ENCODE measurements around the gene FIZ1. TPM values are rescaled to one million over a fixed set of nuclear protein-coding genes. Genes with fewer than 3 reads are reported as not detected.

Gene FIZ1
- total RNA-seq, 4 donors from 2014 or later = 5.8 to 12.7 (median 7.9) TPM

- Histone ChIP-seq H3K4me1 (peaks cover 2 to 34% (median 4%) of the 10 kb centered on the region in 3 donors), H3K4me3 (no peak overlapping the region), H3K27me3 (no peaks in the 10 kb centered on the region), H3K27ac (no peak overlapping the region), H3K36me3 (peaks cover 11 to 63% (median 26%) of the 10 kb centered on the region in 3 donors), H3K9me3 (no peaks in the 10 kb centered on the region)
- no peak for TF ChIP-seq POLR2A (IDR thresholded peaks at IDR 0.05)
- no peak for TF ChIP-seq CTCF (IDR thresholded peaks at IDR 0.05)
- intact Hi-C loops (cut with DNase I) = loop anchor here (5.0 kb wide), 1 partner anchor 98 kb away; no protein-coding TSS in a partner anchor
- DNase-seq = no peak
- WGBS, 2 donors = 95 to 100% methylated on average over 1 to 24 of the region's 98 CpGs
Measured at GRCh38 chr19:55614711-55615542, 15.6 kb upstream of the FIZ1 start.

GRCh38 chr19:55613930-55614710, 14.8 kb upstream of the FIZ1 start:
- H3K27me3 ChIP-seq = no peaks in the 10 kb centered on the region
- DNase-seq = no peak
- H3K27ac ChIP-seq = no peak overlapping the region
- no peaks in the 10 kb centered on the region for H3K9me3 ChIP-seq
- peaks cover 0 to 30% (median 4%) of the 10 kb centered on the region in 3 donors for H3K4me1 ChIP-seq
- no peak for TF ChIP-seq CTCF (IDR thresholded peaks at IDR 0.05)
- no peak for TF ChIP-seq POLR2A (IDR thresholded peaks at IDR 0.05)
- peaks cover 11 to 71% (median 26%) of the 10 kb centered on the region in 3 donors for H3K36me3 ChIP-seq
- 96 to 97% methylated on average over 13 to 28 of the region's 75 CpGs for WGBS, 2 donors
- intact Hi-C loops (cut with DNase I) = loop anchor here (5.0 kb wide), 1 partner anchor 97 kb away; no protein-coding TSS in a partner anchor
- H3K4me3 ChIP-seq = no peak overlapping the region

DNA sequence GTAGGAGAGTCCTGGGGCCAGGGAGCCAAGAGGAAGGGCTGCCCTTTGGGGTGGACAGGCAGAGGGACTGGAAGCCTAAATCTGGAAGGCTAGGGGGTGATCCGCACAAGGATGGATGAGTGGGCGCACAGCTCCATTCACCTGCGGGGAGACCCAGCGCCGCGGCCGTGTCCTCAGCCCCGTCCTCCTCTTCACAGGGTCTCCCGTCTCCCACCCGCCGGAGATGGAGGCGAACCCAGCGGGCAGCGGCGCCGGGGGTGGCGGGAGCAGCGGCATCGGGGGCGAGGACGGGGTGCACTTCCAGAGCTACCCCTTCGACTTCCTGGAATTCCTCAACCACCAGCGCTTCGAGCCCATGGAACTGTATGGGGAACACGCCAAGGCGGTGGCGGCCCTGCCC, 14.1 kb upstream of the FIZ1 start:
- Histone ChIP-seq H3K4me3 (no peak overlapping the region), H3K36me3 (peaks cover 15 to 78% (median 26%) of the 10 kb centered on the region in 3 donors), H3K27me3 (no peaks in the 10 kb centered on the region), H3K27ac (no peak overlapping the region), H3K4me1 (peaks cover 0 to 23% (median 4%) of the 10 kb centered on the region in 3 donors), H3K9me3 (no peaks in the 10 kb centered on the region)
- intact Hi-C loops (cut with DNase I) = loop anchor here (5.0 kb wide), 1 partner anchor 96 kb away; no protein-coding TSS in a partner anchor
- WGBS, 2 donors = 86 to 89% methylated on average over 7 to 14 of the region's 27 CpGs
- TF ChIP-seq POLR2A (IDR thresholded peaks at IDR 0.05) = no peak
- TF ChIP-seq CTCF (IDR thresholded peaks at IDR 0.05) = no peak
- no peak for DNase-seq

DNA sequence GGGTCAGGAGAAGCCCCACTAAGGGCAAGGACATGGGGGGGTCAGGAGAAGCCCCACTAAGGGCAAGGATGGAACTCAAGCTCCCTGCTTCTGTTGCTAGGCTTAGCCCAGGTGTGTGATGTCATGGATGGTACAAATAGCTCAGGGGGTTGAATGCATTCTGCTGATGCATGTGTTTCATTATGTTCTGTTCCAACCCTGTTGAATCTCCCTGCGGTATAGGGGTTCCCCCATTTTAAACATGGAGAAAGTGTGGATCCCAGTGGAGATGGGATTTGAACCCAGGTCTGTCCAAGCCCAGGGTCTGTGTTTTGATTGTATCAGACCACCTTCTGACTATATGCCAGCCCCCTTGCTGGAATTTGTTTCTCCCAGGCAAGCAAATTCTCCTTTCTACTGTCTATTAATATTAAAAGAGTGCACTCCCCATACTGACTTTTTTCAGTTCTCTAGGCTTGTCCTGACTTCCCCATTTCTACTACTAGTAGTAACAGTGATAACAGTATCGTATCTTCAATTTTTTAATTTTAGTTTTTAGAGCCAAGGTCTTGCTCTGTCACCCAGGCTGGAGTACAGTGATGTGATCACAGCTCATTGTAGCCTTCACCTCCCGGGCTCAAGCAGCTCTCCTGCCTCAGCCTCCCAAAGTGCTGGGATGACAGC, 12.8 kb upstream of the FIZ1 start:
- Histone ChIP-seq H3K4me3 (no peak overlapping the region), H3K4me1 (peaks cover 3 to 31% (median 4%) of the 10 kb centered on the region in 3 donors), H3K27me3 (no peaks in the 10 kb centered on the region), H3K9me3 (no peaks in the 10 kb centered on the region), H3K27ac (no peak overlapping the region), H3K36me3 (peaks cover 15 to 73% (median 25%) of the 10 kb centered on the region in 3 donors)
- intact Hi-C loops (cut with DNase I) = loop anchor here (5.0 kb wide), 1 partner anchor 95 kb away; no protein-coding TSS in a partner anchor
- no peak for DNase-seq
- 71 to 79% methylated on average over 3 of the region's 3 CpGs for WGBS, 2 donors
- TF ChIP-seq CTCF (IDR thresholded peaks at IDR 0.05) = no peak
- TF ChIP-seq POLR2A (IDR thresholded peaks at IDR 0.05) = no peak

All from esophagus squamous epithelium (tissue), 5 donors.